Measurements from ENCODE around the gene BRSK2. TPM values are rescaled to one million over a fixed set of nuclear protein-coding genes. Genes with fewer than 3 reads are reported as not detected.
A peak's percentile ranks its signal among the peaks of the same experiment; 100 is the strongest.
"Not testable (repeated sequence)": the region's sequence is repeated elsewhere in the genome, so short reads cannot be mapped to it uniquely, and the experiment has no call there.

Gene BRSK2
- total RNA-seq, 1 experiment from 2014 or later, result 0.55 TPM

GRCh38 chr11:1401171-1401445 is 11.4 kb downstream of the BRSK2 start:
- Histone ChIP-seq H3K27me3 (replicated peaks) (no peaks in the 10 kb centered on the region), H3K4me3 (no peak overlapping the region), H3K4me1 (replicated peaks) (no peaks in the 10 kb centered on the region), H3K9me3 (replicated peaks) (no peaks in the 10 kb centered on the region), H3K27ac (no peak overlapping the region), H3K36me3 (no peaks in the 10 kb centered on the region)
- DNase-seq (ENCODE audit: low read depth in 1 of 2, low spot score in 2 of 2), result no peak

DNA sequence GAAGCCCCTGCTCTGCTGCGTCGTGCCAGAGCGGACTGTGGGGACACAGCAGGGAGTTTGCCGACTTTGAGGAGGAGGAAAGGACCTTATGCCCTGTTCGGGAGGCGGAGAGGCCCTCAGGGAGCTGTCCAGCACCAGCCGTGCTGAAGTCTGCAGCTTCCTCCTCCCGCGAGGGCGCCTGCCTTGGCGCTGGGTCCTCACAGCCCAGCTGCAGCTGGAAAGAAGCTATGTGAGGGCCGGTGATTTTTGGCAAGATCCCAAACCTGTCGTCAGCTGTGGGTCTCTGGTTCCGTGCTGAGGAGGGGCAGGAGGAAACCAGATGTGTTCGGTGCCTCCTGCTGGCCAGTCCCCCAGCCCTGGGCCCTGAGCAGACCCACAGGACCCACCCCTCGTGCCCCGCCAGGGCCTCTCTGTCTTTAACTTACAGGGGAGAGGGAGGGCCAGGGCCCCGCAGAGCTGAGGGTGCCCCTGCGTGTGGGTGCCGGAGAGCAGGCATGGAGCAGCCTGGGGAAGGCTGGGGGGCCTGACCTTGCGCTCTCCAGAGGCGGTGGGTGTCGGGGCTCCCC is 12.0 kb downstream of the BRSK2 start:
- H3K9me3 ChIP-seq (replicated peaks), result no peaks in the 10 kb centered on the region
- no peaks in the 10 kb centered on the region for H3K27me3 ChIP-seq (replicated peaks)
- no peak overlapping the region for H3K4me3 ChIP-seq
- no peaks in the 10 kb centered on the region for H3K36me3 ChIP-seq
- peak in 1 of 2 experiments; percentile 35 for DNase-seq (ENCODE audit: low read depth in 1 of 2, low spot score in 2 of 2)
- H3K4me1 ChIP-seq (replicated peaks), result no peaks in the 10 kb centered on the region
- H3K27ac ChIP-seq, result no peak overlapping the region

DNA sequence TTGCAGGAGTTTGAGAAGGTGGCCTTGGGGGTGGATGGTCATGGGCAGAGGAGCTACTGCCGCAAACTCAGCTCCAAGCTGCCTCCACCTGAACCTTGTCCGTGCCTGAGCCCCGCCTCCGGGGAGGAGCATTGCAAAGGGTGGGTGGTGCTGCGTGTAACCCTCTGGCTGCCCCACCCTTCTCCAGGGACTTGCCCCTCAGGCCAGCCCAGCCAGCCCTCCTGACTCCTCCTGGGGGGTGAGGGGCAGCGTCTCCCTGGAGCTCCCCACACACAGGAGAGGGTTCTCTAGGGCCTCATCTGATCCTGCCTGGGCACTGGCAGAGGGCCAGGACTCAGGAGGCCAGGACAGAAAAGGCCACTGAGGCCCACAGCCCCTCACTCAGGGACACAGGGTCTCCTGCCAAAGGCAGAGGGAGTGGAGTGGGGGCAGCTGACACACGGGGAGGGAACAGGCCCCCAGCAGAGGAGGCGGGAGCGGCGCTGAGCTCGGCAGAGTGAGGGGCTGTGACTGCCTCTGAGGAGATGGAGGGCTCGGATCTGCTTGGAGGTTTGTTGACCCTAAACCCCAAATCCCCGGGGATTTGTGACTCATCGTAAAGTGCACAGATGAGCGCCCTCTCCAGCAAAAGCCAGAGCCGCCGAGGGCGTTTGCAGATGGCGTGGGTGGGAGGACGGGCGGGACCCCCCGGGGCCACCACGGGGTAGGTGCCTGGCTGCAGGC is 12.8 kb downstream of the BRSK2 start:
- Histone ChIP-seq H3K27me3 (replicated peaks) (no peaks in the 10 kb centered on the region), H3K9me3 (replicated peaks) (no peaks in the 10 kb centered on the region), H3K36me3 (no peaks in the 10 kb centered on the region), H3K4me3 (no peak overlapping the region), H3K27ac (no peak overlapping the region), H3K4me1 (replicated peaks) (no peaks in the 10 kb centered on the region)
- no peak for DNase-seq (ENCODE audit: low read depth in 1 of 2, low spot score in 2 of 2)

GRCh38 chr11:1403078-1403620 is 13.4 kb downstream of the BRSK2 start:
- Histone ChIP-seq H3K4me3 (no peak overlapping the region), H3K9me3 (replicated peaks) (no peaks in the 10 kb centered on the region), H3K36me3 (no peaks in the 10 kb centered on the region), H3K27me3 (replicated peaks) (no peaks in the 10 kb centered on the region), H3K4me1 (replicated peaks) (no peaks in the 10 kb centered on the region), H3K27ac (no peak overlapping the region)
- DNase-seq (ENCODE audit: low read depth in 1 of 2, low spot score in 2 of 2), result no peak

GRCh38 chr11:1403721-1404460 is 14.2 kb downstream of the BRSK2 start:
- no peak overlapping the region for H3K4me3 ChIP-seq
- H3K4me1 ChIP-seq (replicated peaks), result no peaks in the 10 kb centered on the region
- no peaks in the 10 kb centered on the region for H3K9me3 ChIP-seq (replicated peaks)
- DNase-seq (ENCODE audit: low read depth in 1 of 2, low spot score in 2 of 2), result no peak
- no peaks in the 10 kb centered on the region for H3K27me3 ChIP-seq (replicated peaks)
- no peak overlapping the region for H3K27ac ChIP-seq
- H3K36me3 ChIP-seq, result no peaks in the 10 kb centered on the region

DNA sequence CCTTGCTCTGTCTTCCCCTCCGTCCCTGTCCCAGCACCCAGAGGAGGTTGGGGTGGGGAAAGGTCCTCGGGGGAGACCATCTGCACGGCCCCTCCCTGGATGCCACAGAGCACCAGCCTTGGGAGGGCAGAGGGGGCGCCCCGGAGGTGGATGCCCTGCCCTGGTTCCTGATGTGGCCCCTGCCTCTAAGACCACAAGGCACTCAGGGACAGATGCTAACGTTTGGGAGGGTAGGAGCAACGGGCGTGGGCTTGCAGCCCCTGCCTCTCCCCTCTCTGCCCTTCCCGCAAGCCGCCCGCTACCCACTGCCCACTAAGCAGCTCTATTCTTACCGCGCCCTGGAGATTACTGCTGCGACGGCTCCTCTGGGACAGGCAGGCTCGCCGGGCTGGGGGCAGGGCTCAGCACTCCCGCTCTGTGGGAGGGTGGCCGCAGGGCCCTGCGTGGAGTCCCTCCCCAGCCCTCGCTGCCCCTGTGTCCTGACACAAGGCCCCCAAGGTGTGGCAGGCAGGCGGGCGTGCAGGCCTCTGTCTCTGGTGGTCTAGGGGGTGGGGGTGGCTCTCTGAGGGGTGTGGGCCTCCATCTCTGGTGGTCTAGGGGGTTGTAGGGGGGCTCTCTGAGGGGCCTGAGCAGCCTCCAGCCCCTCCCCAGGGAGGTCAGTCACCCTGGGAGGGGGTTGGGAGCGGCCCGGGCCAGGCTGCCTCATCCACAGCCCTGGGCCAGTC is 14.9 kb downstream of the BRSK2 start:
- Histone ChIP-seq H3K4me1 (replicated peaks) (no peaks in the 10 kb centered on the region), H3K9me3 (replicated peaks) (no peaks in the 10 kb centered on the region), H3K36me3 (no peaks in the 10 kb centered on the region), H3K27me3 (replicated peaks) (no peaks in the 10 kb centered on the region), H3K4me3 (no peak overlapping the region), H3K27ac (no peak overlapping the region)
- no peak for DNase-seq (ENCODE audit: low read depth in 1 of 2, low spot score in 2 of 2)

DNA sequence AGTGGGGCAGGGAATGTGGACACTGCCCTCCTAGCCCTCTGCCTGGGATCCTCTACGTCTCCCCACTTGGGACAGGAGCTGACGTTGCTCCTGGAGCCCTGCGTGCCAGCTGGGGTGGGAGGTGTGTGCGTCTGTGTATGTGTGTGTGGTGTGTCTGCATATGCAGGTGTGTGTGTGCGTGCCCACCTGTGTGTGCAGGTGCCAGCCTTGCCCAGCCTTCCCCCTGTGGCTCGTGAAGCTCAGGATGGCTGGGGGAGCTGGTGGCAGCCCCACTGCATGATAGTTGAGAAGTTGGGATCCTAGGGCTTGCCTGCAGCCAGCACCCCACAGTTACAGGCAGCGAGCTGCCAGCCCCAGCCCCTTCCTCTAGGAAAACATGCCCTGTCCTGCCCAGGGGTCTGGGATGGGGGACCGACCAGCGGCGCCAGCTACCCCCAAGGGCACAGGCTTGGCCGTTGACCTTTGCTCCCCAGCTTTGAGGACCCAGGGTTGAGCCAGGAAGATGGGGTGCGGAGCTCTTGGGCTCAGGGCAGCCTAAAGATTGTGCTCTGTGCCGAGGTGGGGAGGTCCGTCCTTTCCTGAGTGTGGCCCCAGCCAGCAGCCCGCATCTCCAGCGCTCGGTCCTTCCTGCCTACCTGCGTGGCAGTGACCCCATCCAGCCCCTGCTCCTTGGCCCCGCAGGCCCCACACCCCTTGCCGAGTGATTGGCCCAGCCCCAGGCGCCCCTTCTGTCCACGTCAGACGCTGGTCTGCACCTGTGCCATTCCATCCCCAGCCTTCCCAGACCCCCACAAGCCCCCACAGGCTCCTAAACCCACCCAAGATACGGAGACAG is 15.7 kb downstream of the BRSK2 start:
- H3K4me1 ChIP-seq (replicated peaks), result no peaks in the 10 kb centered on the region
- H3K9me3 ChIP-seq (replicated peaks), result no peaks in the 10 kb centered on the region
- DNase-seq (ENCODE audit: low read depth in 1 of 2, low spot score in 2 of 2), result no peak
- H3K36me3 ChIP-seq, result no peaks in the 10 kb centered on the region
- no peak overlapping the region for H3K27ac ChIP-seq
- H3K27me3 ChIP-seq (replicated peaks), result no peaks in the 10 kb centered on the region
- no peak overlapping the region for H3K4me3 ChIP-seq

- no peak for DNase-seq (ENCODE audit: low read depth in 1 of 2, low spot score in 2 of 2)
- Histone ChIP-seq H3K27me3 (replicated peaks) (no peaks in the 10 kb centered on the region), H3K27ac (no peak overlapping the region), H3K4me1 (replicated peaks) (no peaks in the 10 kb centered on the region), H3K4me3 (no peak overlapping the region), H3K36me3 (no peaks in the 10 kb centered on the region), H3K9me3 (replicated peaks) (no peaks in the 10 kb centered on the region)
Measured at GRCh38 chr11:1406571-1407485, 17.1 kb downstream of the BRSK2 start.

- no peaks in the 10 kb centered on the region for H3K27me3 ChIP-seq (replicated peaks)
- H3K4me3 ChIP-seq, result no peak overlapping the region
- H3K9me3 ChIP-seq (replicated peaks), result no peaks in the 10 kb centered on the region
- DNase-seq (ENCODE audit: low read depth in 1 of 2, low spot score in 2 of 2), result no peak
- no peak overlapping the region for H3K27ac ChIP-seq
- H3K36me3 ChIP-seq, result no peaks in the 10 kb centered on the region
- H3K4me1 ChIP-seq (replicated peaks), result no peaks in the 10 kb centered on the region
Measured at GRCh38 chr11:1407668-1408067, 17.9 kb downstream of the BRSK2 start.

DNA sequence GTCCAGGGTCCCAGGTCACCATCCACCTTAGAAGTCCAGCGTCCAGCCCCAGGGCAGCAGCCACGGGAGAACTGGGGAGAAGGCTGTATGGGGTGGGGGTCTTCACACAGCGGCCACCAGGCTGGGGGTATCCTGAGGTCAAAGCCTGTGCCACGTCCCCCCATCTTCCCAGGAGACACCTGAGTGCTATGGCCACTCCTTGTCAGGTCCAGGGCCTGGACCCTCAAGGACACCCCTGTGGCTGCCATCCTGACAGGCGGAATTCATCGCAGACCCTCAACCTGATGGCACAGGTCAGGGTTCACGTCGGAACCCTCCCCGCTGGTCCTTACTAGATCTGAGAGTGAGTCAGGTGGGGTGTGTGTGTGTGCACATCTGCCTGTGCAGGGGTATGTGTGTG is 18.6 kb downstream of the BRSK2 start:
- H3K9me3 ChIP-seq (replicated peaks), result no peaks in the 10 kb centered on the region
- no peaks in the 10 kb centered on the region for H3K27me3 ChIP-seq (replicated peaks)
- no peaks in the 10 kb centered on the region for H3K36me3 ChIP-seq
- no peak overlapping the region for H3K4me3 ChIP-seq
- no peaks in the 10 kb centered on the region for H3K4me1 ChIP-seq (replicated peaks)
- no peak overlapping the region for H3K27ac ChIP-seq
- no peak for DNase-seq (ENCODE audit: low read depth in 1 of 2, low spot score in 2 of 2)

- H3K4me3 ChIP-seq, result no peak overlapping the region
- no peaks in the 10 kb centered on the region for H3K27me3 ChIP-seq (replicated peaks)
- H3K36me3 ChIP-seq, result no peaks in the 10 kb centered on the region
- H3K27ac ChIP-seq, result no peak overlapping the region
- H3K4me1 ChIP-seq (replicated peaks), result no peaks in the 10 kb centered on the region
- no peaks in the 10 kb centered on the region for H3K9me3 ChIP-seq (replicated peaks)
- no peak for DNase-seq (ENCODE audit: low read depth in 1 of 2, low spot score in 2 of 2)
Measured at GRCh38 chr11:1409108-1409851, 19.5 kb downstream of the BRSK2 start.

DNA sequence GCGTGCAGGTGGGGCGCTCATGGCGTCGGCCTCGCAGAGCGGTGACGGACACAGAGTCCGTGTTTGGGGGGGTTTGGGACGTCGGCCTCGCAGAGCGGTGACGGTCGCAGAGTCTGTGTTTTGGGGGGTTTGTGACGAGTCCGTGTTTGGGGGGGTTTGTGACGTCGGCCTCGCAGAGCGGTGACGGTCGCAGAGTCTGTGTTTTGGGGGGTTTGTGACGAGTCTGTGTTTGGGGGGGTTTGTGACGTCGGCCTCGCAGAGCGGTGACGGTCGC is 20.1 kb downstream of the BRSK2 start:
- not testable (repeated sequence) for H3K4me1 ChIP-seq (replicated peaks); DNase-seq (ENCODE audit: low read depth in 1 of 2, low spot score in 2 of 2)

More for the DNA sequence above, 20.1 kb downstream of the BRSK2 start:
- H3K9me3 ChIP-seq (replicated peaks); H3K27me3 ChIP-seq (replicated peaks); H3K27ac ChIP-seq; H3K4me3 ChIP-seq; H3K36me3 ChIP-seq: not testable (repeated sequence)

Data from SJSA1 (cell line).